ENCODE results near the gene HTR6.

HTR6 gene

DNA sequence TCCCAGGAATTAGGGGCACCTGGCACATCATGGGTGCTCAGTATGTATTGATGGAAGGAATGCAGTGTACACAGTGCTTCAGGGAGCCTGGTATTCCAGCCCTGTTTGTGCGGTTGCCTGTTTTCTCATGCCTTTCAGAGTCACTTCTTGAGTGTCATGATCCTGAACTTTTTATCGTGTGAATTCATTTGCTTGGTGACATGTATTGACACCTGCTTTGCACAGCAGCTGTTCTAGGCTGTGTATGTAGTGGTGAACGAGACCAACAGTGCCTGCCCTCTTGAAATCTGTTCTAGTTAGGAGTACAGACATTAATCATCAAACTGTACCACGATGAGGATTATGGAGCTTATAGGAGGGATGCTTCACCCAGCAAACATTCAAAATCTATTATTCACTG lies 6.1 kb downstream of the HTR6 start:
- Histone ChIP-seq H3K9me3 (ENCODE audit: control insufficient read depth, low read length) (no peaks in the 10 kb centered on the region), H3K27ac (ENCODE audit: insufficient read depth, low read length, poor library complexity, severe bottlenecking) (no peak overlapping the region), H3K27me3 (replicated peaks; ENCODE audit: control insufficient read depth, insufficient read depth, low read length, poor library complexity, severe bottlenecking) (no peaks in the 10 kb centered on the region), H3K36me3 (ENCODE audit: control insufficient read depth, insufficient read depth, low read length) (no peaks in the 10 kb centered on the region), H3K4me1 (ENCODE audit: control insufficient read depth, insufficient read depth, low read length, poor library complexity, severe bottlenecking) (no peaks in the 10 kb centered on the region), H3K4me3 (ENCODE audit: insufficient read depth, low read depth, low read length, poor library complexity, severe bottlenecking) (no peak overlapping the region)
- no peak for DNase-seq

DNA sequence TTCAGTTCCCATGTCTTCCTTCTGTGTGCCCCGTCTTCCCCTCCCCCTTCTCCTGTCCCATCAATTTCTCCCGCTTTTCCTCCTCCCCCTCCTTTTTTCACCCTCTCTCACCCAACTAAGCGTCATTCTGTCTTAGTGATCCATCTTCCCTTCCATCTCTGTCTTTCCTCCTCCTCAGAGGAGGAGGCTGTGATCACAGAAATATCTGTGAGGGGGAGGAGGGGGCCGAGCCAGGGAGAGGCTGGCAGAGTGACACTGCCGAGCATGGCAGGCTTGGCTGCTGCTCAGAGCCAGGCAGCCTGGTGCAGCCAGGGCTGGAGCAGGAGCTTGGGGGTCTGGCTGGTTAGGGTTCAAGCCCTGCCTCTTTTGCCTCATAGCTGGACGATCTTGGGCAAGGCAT lies 7.6 kb downstream of the HTR6 start:
- Histone ChIP-seq H3K4me1 (ENCODE audit: control insufficient read depth, insufficient read depth, low read length, poor library complexity, severe bottlenecking) (no peaks in the 10 kb centered on the region), H3K27me3 (replicated peaks; ENCODE audit: control insufficient read depth, insufficient read depth, low read length, poor library complexity, severe bottlenecking) (no peaks in the 10 kb centered on the region)
- no peak for DNase-seq

GRCh38 chr1:19675797-19676196 lies 11.1 kb downstream of the HTR6 start:
- no peaks in the 10 kb centered on the region for H3K36me3 ChIP-seq (ENCODE audit: control insufficient read depth, insufficient read depth, low read length)
- H3K4me3 ChIP-seq (ENCODE audit: insufficient read depth, low read depth, low read length, poor library complexity, severe bottlenecking) = no peak overlapping the region
- H3K9me3 ChIP-seq (ENCODE audit: control insufficient read depth, low read length) = no peaks in the 10 kb centered on the region
- H3K27me3 ChIP-seq (replicated peaks; ENCODE audit: control insufficient read depth, insufficient read depth, low read length, poor library complexity, severe bottlenecking) = no peaks in the 10 kb centered on the region
- DNase-seq = no peak
- no peaks in the 10 kb centered on the region for H3K4me1 ChIP-seq (ENCODE audit: control insufficient read depth, insufficient read depth, low read length, poor library complexity, severe bottlenecking)
- no peak overlapping the region for H3K27ac ChIP-seq (ENCODE audit: insufficient read depth, low read length, poor library complexity, severe bottlenecking)

More for the DNA sequence above, 7.6 kb downstream of the HTR6 start:
- Histone ChIP-seq H3K4me3 (ENCODE audit: insufficient read depth, low read depth, low read length, poor library complexity, severe bottlenecking) (no peak overlapping the region), H3K27ac (ENCODE audit: insufficient read depth, low read length, poor library complexity, severe bottlenecking) (no peak overlapping the region), H3K36me3 (ENCODE audit: control insufficient read depth, insufficient read depth, low read length) (no peaks in the 10 kb centered on the region), H3K9me3 (ENCODE audit: control insufficient read depth, low read length) (no peaks in the 10 kb centered on the region)

DNA sequence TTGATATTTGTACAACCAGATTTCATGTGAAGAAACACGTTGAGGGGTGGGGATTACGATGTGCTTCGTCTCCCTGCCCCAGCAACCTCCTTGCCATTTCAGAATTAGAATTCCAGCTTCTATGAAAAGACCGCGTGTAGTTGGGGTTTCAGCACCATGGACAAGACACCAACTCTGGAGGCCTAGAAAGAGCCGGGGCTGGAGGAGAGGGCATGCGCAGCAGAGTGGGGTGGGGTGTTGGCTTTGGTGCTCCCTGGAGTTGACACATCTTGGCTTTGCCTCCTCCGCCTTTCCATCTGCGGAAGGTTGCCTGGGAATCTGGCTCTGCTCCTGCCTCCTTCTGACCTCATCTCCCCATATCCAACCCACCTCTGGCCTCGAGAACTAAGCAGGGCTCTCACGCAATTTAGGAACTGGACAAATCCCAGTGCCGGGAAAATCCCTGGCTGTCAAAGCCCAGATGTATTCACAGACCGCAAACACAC lies 11.8 kb downstream of the HTR6 start:
- Histone ChIP-seq H3K27me3 (replicated peaks; ENCODE audit: control insufficient read depth, insufficient read depth, low read length, poor library complexity, severe bottlenecking) (no peaks in the 10 kb centered on the region), H3K27ac (ENCODE audit: insufficient read depth, low read length, poor library complexity, severe bottlenecking) (no peak overlapping the region), H3K36me3 (ENCODE audit: control insufficient read depth, insufficient read depth, low read length) (no peaks in the 10 kb centered on the region), H3K9me3 (ENCODE audit: control insufficient read depth, low read length) (no peaks in the 10 kb centered on the region), H3K4me1 (ENCODE audit: control insufficient read depth, insufficient read depth, low read length, poor library complexity, severe bottlenecking) (no peaks in the 10 kb centered on the region), H3K4me3 (ENCODE audit: insufficient read depth, low read depth, low read length, poor library complexity, severe bottlenecking) (no peak overlapping the region)
- no peak for DNase-seq

DNA sequence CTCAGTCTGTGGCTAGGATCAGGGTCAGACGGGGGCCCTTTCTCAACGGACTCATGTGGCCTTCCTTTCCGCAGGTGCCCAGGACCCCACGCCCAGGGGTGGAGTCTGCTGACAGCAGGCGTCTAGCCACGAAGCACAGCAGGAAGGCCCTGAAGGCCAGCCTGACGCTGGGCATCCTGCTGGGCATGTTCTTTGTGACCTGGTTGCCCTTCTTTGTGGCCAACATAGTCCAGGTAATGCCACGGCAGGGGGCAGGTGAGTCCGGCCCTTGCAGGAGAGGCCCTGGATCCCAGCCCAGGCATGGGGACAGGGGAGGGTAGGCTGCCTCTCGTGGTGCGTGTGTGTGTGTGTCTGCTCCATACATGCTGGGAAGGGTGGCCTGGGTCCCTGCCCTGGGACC lies 13.8 kb downstream of the HTR6 start:
- DNase-seq = no peak
- Histone ChIP-seq H3K4me3 (ENCODE audit: insufficient read depth, low read depth, low read length, poor library complexity, severe bottlenecking) (no peak overlapping the region), H3K4me1 (ENCODE audit: control insufficient read depth, insufficient read depth, low read length, poor library complexity, severe bottlenecking) (no peaks in the 10 kb centered on the region), H3K9me3 (ENCODE audit: control insufficient read depth, low read length) (no peaks in the 10 kb centered on the region), H3K27me3 (replicated peaks; ENCODE audit: control insufficient read depth, insufficient read depth, low read length, poor library complexity, severe bottlenecking) (no peaks in the 10 kb centered on the region), H3K36me3 (ENCODE audit: control insufficient read depth, insufficient read depth, low read length) (no peaks in the 10 kb centered on the region), H3K27ac (ENCODE audit: insufficient read depth, low read length, poor library complexity, severe bottlenecking) (no peak overlapping the region)

- H3K27me3 ChIP-seq (replicated peaks; ENCODE audit: control insufficient read depth, insufficient read depth, low read length, poor library complexity, severe bottlenecking) = no peaks in the 10 kb centered on the region
- H3K9me3 ChIP-seq (ENCODE audit: control insufficient read depth, low read length) = no peaks in the 10 kb centered on the region
- H3K27ac ChIP-seq (ENCODE audit: insufficient read depth, low read length, poor library complexity, severe bottlenecking) = no peak overlapping the region
- no peak for DNase-seq
- no peak overlapping the region for H3K4me3 ChIP-seq (ENCODE audit: insufficient read depth, low read depth, low read length, poor library complexity, severe bottlenecking)
- no peaks in the 10 kb centered on the region for H3K4me1 ChIP-seq (ENCODE audit: control insufficient read depth, insufficient read depth, low read length, poor library complexity, severe bottlenecking)
- no peaks in the 10 kb centered on the region for H3K36me3 ChIP-seq (ENCODE audit: control insufficient read depth, insufficient read depth, low read length)
These were observed 14.3 kb downstream of the HTR6 start for GRCh38 chr1:19678931-19679453.

- no peak for DNase-seq
These were observed 15.0 kb downstream of the HTR6 start for GRCh38 chr1:19679691-19680090.

DNA sequence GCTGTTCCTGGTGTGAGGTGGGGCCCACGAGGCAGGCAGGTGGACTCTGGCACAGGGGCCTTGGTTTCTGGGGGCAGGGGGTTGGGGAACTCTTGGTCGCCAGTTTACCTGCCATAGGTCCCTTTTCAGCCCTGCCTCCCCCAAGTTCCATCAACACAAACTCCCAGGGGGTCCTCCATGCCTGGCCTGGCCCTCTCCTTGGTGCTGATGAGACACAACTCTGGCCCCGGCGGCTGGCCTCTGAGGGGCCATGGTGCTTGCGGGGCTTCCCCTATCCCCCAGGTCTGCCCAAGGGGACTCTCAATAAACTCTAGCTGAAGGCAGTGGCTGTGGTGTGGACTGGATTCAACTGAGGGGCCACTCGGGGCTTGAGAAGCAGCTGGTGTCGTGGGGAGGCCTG lies 16.0 kb downstream of the HTR6 start:
- Histone ChIP-seq H3K9me3 (ENCODE audit: control insufficient read depth, low read length) (no peaks in the 10 kb centered on the region), H3K27me3 (replicated peaks; ENCODE audit: control insufficient read depth, insufficient read depth, low read length, poor library complexity, severe bottlenecking) (no peaks in the 10 kb centered on the region), H3K4me3 (ENCODE audit: insufficient read depth, low read depth, low read length, poor library complexity, severe bottlenecking) (no peak overlapping the region), H3K36me3 (ENCODE audit: control insufficient read depth, insufficient read depth, low read length) (no peaks in the 10 kb centered on the region), H3K27ac (ENCODE audit: insufficient read depth, low read length, poor library complexity, severe bottlenecking) (no peak overlapping the region), H3K4me1 (ENCODE audit: control insufficient read depth, insufficient read depth, low read length, poor library complexity, severe bottlenecking) (no peaks in the 10 kb centered on the region)
- DNase-seq = no peak

More at GRCh38 chr1:19679691-19680090, 15.0 kb downstream of the HTR6 start:
- no peak overlapping the region for H3K27ac ChIP-seq (ENCODE audit: insufficient read depth, low read length, poor library complexity, severe bottlenecking)
- no peaks in the 10 kb centered on the region for H3K27me3 ChIP-seq (replicated peaks; ENCODE audit: control insufficient read depth, insufficient read depth, low read length, poor library complexity, severe bottlenecking)
- H3K4me3 ChIP-seq (ENCODE audit: insufficient read depth, low read depth, low read length, poor library complexity, severe bottlenecking) = no peak overlapping the region
- H3K36me3 ChIP-seq (ENCODE audit: control insufficient read depth, insufficient read depth, low read length) = no peaks in the 10 kb centered on the region
- H3K9me3 ChIP-seq (ENCODE audit: control insufficient read depth, low read length) = no peaks in the 10 kb centered on the region
- no peaks in the 10 kb centered on the region for H3K4me1 ChIP-seq (ENCODE audit: control insufficient read depth, insufficient read depth, low read length, poor library complexity, severe bottlenecking)

GRCh38 chr1:19682257-19682656 lies 17.6 kb downstream of the HTR6 start:
- Histone ChIP-seq H3K4me3 (ENCODE audit: insufficient read depth, low read depth, low read length, poor library complexity, severe bottlenecking) (no peak overlapping the region), H3K4me1 (ENCODE audit: control insufficient read depth, insufficient read depth, low read length, poor library complexity, severe bottlenecking) (no peaks in the 10 kb centered on the region), H3K27me3 (replicated peaks; ENCODE audit: control insufficient read depth, insufficient read depth, low read length, poor library complexity, severe bottlenecking) (no peaks in the 10 kb centered on the region), H3K27ac (ENCODE audit: insufficient read depth, low read length, poor library complexity, severe bottlenecking) (no peak overlapping the region), H3K9me3 (ENCODE audit: control insufficient read depth, low read length) (no peaks in the 10 kb centered on the region), H3K36me3 (ENCODE audit: control insufficient read depth, insufficient read depth, low read length) (no peaks in the 10 kb centered on the region)
- no peak for DNase-seq

DNA sequence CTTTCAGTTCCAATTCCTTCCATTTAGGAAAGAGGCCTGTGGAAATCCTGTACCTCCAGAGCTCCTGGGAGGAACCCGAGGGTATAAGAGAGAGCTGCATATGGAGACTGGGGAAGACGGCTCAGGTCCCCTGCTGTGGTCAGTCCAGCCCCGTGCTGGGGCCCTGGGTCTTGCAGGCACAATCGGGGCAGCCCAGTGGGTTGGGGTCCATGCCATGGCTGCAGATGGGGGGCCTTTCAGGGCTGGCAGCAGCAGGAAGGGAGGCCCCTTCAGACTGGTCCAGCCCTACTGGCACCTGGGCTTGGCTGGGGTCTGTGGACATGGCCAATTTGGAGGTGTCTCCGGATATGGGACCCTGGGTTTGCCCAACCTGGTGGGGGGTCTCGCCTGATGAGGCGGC lies 18.2 kb downstream of the HTR6 start:
- no peak for DNase-seq
- no peaks in the 10 kb centered on the region for H3K9me3 ChIP-seq (ENCODE audit: control insufficient read depth, low read length)
- H3K4me3 ChIP-seq (ENCODE audit: insufficient read depth, low read depth, low read length, poor library complexity, severe bottlenecking) = no peak overlapping the region
- H3K36me3 ChIP-seq (ENCODE audit: control insufficient read depth, insufficient read depth, low read length) = no peaks in the 10 kb centered on the region
- H3K27me3 ChIP-seq (replicated peaks; ENCODE audit: control insufficient read depth, insufficient read depth, low read length, poor library complexity, severe bottlenecking) = no peaks in the 10 kb centered on the region
- peaks cover 4% of the 10 kb centered on the region for H3K4me1 ChIP-seq (ENCODE audit: control insufficient read depth, insufficient read depth, low read length, poor library complexity, severe bottlenecking)
- H3K27ac ChIP-seq (ENCODE audit: insufficient read depth, low read length, poor library complexity, severe bottlenecking) = no peak overlapping the region
